Astrocyte of the spinal cord (primary cell): ENCODE results near the gene ACSL3.

Experiments
- DNase-seq: peaks from one replicate; pipeline ENCODE4 v3.0.0; 2011; ENCODE audit warnings: low read depth, low spot score
- H3K4me3 ChIP-seq: 2 replicates; pipeline ENCODE4 v1.5.1; 2011; ENCODE audit warnings: low read depth, mild to moderate bottlenecking, low read length, moderate library complexity
- in situ Hi-C: cut with HindIII; loops from 2 replicates; pipeline ENCODE4 v1.10.0; 2017; ENCODE audit warnings: low sequenced_read_pairs
- TF ChIP-seq, protein P1 (sequence below): IDR thresholded peaks from 2 replicates; pipeline ENCODE4 v1.5.1; 2012; ENCODE audit warnings: low read depth, mild to moderate bottlenecking, low read length, inconsistent platforms

Gene ACSL3

DNA sequence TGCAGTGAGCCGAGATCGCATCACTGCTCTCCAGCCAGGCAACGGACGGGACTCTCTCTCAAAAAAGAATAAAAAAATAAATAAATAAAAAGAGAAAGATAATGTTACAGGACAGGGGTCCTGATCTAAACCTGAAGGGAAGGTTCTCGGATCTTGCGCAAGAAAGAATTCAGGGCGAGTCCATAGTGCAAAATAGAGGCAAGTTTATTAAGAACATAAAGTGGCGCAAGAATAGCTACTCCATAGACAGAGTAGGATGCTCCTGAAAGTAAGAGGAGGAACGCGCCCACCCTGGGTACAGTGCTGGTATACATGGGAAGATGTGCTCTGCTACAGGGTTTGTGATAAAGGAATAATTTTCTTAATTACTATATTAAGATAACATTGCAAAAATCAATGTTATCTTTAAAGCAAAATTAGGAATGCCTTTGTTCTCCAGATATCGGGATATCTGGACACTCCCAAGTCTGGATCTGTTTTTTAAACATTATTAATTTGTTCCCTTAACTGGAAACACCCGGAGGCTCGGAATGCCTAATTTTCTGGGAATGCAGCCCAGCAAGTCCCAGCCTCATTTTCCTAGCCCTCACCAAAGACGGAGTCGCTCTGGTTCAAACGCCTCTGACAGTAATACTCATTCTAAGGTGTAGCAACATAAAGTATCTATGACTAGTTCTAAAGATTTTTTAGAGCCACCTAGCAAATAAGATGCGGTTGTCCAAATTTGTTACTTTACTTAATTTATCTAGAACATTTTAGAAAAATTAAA lies 38.8 kb downstream of the ACSL3 start:
- DNase-seq: no peak
- TF ChIP-seq, protein P1, sequence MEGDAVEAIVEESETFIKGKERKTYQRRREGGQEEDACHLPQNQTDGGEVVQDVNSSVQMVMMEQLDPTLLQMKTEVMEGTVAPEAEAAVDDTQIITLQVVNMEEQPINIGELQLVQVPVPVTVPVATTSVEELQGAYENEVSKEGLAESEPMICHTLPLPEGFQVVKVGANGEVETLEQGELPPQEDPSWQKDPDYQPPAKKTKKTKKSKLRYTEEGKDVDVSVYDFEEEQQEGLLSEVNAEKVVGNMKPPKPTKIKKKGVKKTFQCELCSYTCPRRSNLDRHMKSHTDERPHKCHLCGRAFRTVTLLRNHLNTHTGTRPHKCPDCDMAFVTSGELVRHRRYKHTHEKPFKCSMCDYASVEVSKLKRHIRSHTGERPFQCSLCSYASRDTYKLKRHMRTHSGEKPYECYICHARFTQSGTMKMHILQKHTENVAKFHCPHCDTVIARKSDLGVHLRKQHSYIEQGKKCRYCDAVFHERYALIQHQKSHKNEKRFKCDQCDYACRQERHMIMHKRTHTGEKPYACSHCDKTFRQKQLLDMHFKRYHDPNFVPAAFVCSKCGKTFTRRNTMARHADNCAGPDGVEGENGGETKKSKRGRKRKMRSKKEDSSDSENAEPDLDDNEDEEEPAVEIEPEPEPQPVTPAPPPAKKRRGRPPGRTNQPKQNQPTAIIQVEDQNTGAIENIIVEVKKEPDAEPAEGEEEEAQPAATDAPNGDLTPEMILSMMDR: no peak
- in situ Hi-C loops: no loop called here
- H3K4me3 ChIP-seq: no peak overlapping the region

DNA sequence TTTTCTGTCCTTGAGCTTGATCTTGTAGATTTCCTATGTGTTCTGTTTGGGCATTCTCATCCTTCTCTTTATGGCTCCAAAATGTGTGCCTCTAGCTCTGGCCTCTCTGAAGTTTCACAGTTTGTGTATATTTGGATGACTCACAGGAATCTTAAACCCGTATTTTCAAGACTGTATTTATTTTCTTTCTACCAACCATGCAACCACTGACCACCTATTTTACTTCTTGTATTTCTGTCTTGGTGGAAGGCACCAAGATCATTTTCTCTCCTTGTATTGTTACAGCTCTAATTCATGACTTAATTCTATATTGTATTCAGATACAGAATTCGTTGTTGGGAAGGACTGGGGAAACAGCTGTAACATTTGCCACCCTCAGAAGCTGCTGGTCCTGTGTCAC lies 39.5 kb downstream of the ACSL3 start:
- in situ Hi-C loops: no loop called here
- H3K4me3 ChIP-seq: no peak overlapping the region
- TF ChIP-seq, protein P1: no peak
- DNase-seq: peak; percentile 82

DNA sequence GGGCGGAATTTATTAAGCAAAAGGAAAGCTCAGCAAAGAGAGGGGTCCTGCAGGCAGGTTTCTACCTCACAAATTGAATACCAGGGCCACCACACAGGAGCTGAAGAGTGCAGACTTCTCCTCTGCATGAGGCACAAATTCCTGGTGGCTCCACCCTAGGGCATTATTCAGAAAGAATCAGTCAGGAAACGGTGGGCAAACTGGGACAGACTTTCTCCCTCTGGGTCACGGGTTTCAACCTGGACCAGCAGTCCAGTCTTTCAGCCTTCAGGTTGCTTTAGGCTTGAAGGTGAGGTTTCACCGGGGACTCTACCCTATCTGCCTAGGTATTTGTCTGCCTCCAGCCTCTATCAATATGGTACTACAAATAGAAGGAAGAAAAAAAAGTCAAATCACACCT lies 41.8 kb downstream of the ACSL3 start:
- in situ Hi-C loops: no loop called here
- TF ChIP-seq, protein P1: no peak
- H3K4me3 ChIP-seq: no peak overlapping the region
- no peak for DNase-seq

DNA sequence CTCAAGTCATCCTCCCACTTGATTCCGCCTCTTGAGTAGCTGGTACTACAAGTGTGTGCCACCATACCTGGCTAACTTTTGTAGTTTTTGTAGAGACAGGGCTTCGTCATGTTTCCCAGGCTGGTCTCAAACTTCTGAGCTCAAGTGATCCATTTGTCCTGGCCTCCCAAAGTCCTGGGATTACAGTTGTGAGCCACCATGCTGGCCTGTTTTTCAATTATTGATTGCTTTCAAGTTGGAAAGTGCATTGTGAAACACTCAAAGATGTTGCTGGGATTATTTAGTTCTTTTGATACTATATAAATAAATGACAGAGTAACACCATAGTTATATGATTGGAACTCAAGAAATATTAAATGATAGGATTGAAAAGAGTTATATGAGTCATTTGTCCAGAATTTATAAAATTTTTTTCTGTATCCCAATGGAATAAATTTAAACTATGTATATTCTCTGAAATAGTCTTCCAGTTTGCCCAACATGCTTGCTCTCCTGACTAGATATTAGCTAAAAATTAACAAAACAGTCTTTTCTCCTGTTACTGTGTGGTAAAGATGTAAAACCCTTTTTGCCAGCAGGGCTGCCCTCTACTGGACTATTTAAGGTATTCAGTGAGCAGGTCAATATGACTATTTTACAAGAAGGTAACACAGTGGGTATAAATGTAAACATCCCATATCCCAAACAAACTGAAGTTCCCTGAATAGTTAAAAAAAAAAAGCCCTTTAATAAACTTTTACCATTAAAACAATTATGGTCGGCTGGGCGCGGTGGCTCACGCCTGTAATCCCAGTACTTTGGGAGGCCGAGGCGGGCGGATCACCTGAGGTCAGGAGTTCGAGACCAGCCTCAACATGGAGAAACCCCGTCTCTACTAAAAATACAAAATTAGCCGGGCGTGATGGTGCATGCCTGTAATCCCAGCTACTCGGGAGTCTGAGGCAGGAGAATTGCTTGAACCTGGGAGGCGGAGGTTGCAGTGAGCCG lies 42.7 kb downstream of the ACSL3 start:
- H3K4me3 ChIP-seq: no peak overlapping the region
- in situ Hi-C loops: no loop called here
- TF ChIP-seq, protein P1: peak; percentile 69
- DNase-seq: peak; percentile 69

DNA sequence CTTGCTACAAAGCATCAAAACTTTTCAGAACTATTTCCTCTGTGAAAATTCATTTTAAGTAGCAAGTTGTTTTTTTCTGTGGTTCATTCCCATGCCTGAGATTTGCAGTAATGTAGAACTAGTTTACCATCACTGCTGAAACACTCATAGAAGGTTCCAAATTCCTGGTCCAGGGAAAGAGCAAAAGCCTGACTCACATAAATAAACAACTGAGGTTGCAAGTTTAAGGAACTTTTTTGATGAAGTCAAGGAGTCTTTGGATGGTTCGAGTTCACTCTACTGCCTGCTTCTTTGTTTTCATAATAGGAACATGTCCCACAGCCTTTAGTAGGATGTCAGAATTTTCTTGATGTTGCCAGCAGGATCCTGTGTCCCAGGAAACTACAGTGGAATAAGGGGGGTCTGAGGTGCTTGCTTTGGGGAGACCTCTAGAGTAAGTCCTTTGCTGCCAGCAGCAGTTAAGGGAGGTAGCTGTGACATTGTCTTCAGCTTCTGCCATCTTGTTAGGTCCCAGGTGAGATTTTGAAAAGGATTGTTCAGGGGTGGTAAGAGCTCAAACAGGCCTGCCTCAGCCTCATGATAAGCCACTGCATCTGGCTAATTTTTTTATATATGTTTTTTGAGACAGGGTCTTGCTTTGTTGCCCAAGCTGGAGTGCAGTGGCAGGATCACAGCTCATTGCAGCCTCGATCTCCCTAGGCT lies 43.9 kb downstream of the ACSL3 start:
- peak; percentile 94 for DNase-seq
- H3K4me3 ChIP-seq: no peak overlapping the region
- TF ChIP-seq, protein P1: no peak
- in situ Hi-C loops: no loop called here

DNA sequence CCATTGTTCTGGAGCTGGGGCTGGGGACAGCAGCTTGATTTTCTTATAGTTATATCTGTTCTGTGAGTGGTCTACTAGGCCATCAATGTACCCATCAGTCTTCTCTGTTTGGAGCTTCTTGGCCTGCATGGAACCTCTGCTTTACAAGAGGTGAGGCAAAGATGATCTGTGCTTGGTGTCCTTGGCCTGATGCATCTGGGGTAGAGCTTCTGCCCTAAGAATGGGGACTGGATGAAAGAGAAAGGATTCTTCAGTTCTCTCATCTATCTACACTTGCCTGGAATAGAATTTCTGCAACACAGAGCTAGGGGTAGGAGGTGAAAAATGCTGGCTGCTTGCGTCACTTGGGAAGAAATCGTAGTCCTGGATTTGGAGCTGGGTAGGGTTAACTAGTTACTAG lies 46.2 kb downstream of the ACSL3 start:
- no peak for DNase-seq
- in situ Hi-C loops: no loop called here
- H3K4me3 ChIP-seq: no peak overlapping the region
- TF ChIP-seq, protein P1: no peak
